GM23338 (cell line): ENCODE results near the gene SCN3A. TPM values are rescaled to one million over a fixed set of nuclear protein-coding genes. Genes with fewer than 3 reads are reported as not detected.

ENCODE experiments used
- ATAC-seq: fragments of 200-7000 bp; cut with Tn5 transposase; 3 replicates; pipeline ENCODE4 v1.9.1; 2020
- DNase-seq: peaks from one replicate; pipeline ENCODE4 v3.0.0-alpha.2; 2015; ENCODE audit warnings: low spot score
- H2AFZ ChIP-seq: fragments of 200-600 bp; sonication (generic); 2 replicates; pipeline ENCODE4 v1.8.0; 2016; ENCODE audit warnings: antibody characterized with exemption, mild to moderate bottlenecking, moderate library complexity
- H3F3A ChIP-seq: fragments of 200-600 bp; sonication (generic); replicated peaks from 2 replicates; pipeline ENCODE4 v1.8.0; 2017; ENCODE audit warnings: antibody characterized with exemption, mixed run types, low read depth
- H3K27ac ChIP-seq: fragments of 200-600 bp; sonication (generic); 2 replicates; pipeline ENCODE4 v1.6.1; 2016; ENCODE audit warnings: low read depth
- H3K27me3 ChIP-seq: fragments of 200-600 bp; sonication (generic); 2 replicates; pipeline ENCODE4 v1.8.0; 2016; ENCODE audit warnings: mild to moderate bottlenecking, mixed run types, moderate library complexity; ENCODE audit not compliant: insufficient read depth
- H3K36me3 ChIP-seq: fragments of 200-600 bp; sonication (generic); 2 replicates; pipeline ENCODE4 v1.8.0; 2016; ENCODE audit warnings: mild to moderate bottlenecking; ENCODE audit not compliant: insufficient read depth
- H3K4me1 ChIP-seq: fragments of 200-600 bp; sonication (generic); 2 replicates; pipeline ENCODE4 v1.8.0; 2016; ENCODE audit warnings: mild to moderate bottlenecking, moderate library complexity; ENCODE audit not compliant: insufficient read depth
- H3K4me2 ChIP-seq: fragments of 200-600 bp; sonication (generic); 2 replicates; pipeline ENCODE4 v1.7.1; 2017; ENCODE audit warnings: mixed run types
- H3K4me3 ChIP-seq: fragments of 200-600 bp; sonication (generic); 2 replicates; pipeline ENCODE4 v1.6.1; 2016; ENCODE audit warnings: mixed run types
- H3K79me2 ChIP-seq: fragments of 200-600 bp; sonication (generic); replicated peaks from 2 replicates; pipeline ENCODE4 v1.8.0; 2017; ENCODE audit warnings: mild to moderate bottlenecking; ENCODE audit not compliant: insufficient read depth
- H3K9me2 ChIP-seq: fragments of 200-600 bp; sonication (generic); 2 replicates; pipeline ENCODE4 v1.8.0; 2017; ENCODE audit not compliant: insufficient read depth
- H4K20me1 ChIP-seq: fragments of 200-600 bp; sonication (generic); replicated peaks from 2 replicates; pipeline ENCODE4 v1.8.0; 2017; ENCODE audit warnings: mild to moderate bottlenecking; ENCODE audit not compliant: insufficient read depth
- H3K27ac Mint-ChIP-seq: 2 replicates; pipeline ENCODE4 v1.8.0; 2020; ENCODE audit warnings: inconsistent platforms, mild to moderate bottlenecking, moderate library complexity, mixed read lengths
- H3K27me3 Mint-ChIP-seq: 3 replicates; pipeline ENCODE4 v1.8.0; 2022; ENCODE audit warnings: low read depth, mild to moderate bottlenecking, moderate library complexity, mixed read lengths, inconsistent platforms; ENCODE audit not compliant: insufficient read depth, poor library complexity
- H3K36me3 Mint-ChIP-seq: 3 replicates; pipeline ENCODE4 v1.8.0; 2021; ENCODE audit warnings: low read depth, mild to moderate bottlenecking, inconsistent platforms, moderate library complexity, mixed read lengths
- H3K4me1 Mint-ChIP-seq: 3 replicates; pipeline ENCODE4 v1.8.0; 2020; ENCODE audit warnings: mild to moderate bottlenecking, inconsistent platforms, mixed read lengths
- H3K4me3 Mint-ChIP-seq: 3 replicates; pipeline ENCODE4 v1.8.0; 2021; ENCODE audit warnings: moderate library complexity, mild to moderate bottlenecking, inconsistent platforms, mixed read lengths
- H3K9me3 Mint-ChIP-seq: 3 replicates; pipeline ENCODE4 v1.8.0; 2020; ENCODE audit warnings: moderate library complexity, mild to moderate bottlenecking, inconsistent platforms, mixed read lengths
- ETS1 ChIP-seq: IDR thresholded peaks from 2 replicates; pipeline ENCODE4 v1.6.1; 2016; ENCODE audit warnings: antibody characterized with exemption
- JUNB ChIP-seq: IDR thresholded peaks from one replicate; pipeline ENCODE4 v1.6.1; 2016; ENCODE audit warnings: antibody characterized with exemption; ENCODE audit not compliant: unreplicated experiment
- NANOG ChIP-seq: IDR thresholded peaks from 2 replicates; pipeline ENCODE4 v1.6.1; 2016; ENCODE audit warnings: antibody characterized with exemption, borderline replicate concordance
- REST ChIP-seq: IDR thresholded peaks from one replicate; pipeline ENCODE4 v1.6.1; 2018; ENCODE audit warnings: antibody characterized with exemption; ENCODE audit not compliant: unreplicated experiment
- ZNF462 ChIP-seq: fragments of 250-450 bp; sonication (Bioruptor Pico); IDR thresholded peaks from 2 replicates; pipeline ENCODE4 v1.5.0; 2020; ENCODE audit warnings: mild to moderate bottlenecking, moderate library complexity
- polyA plus RNA-seq: library from polyadenylated mRNA; unstranded; fragments of >200 nt; fragmentation: Nextera tagmentation; extraction: Ambion mirVana; gene quantifications from 2 replicates; pipeline ENCODE4 v1.2.1, GENCODE V29; 2016
- total RNA-seq: library from RNA; depleted of rRNA; stranded (reverse); fragments of >200 nt; shearing (Covaris generic); gene quantifications from 2 replicates; pipeline ENCODE4 v1.2.3, GENCODE V29; 2014

Gene SCN3A
- total and polyA plus RNA-seq, 2 experiments from 2014 or later = 0.66 TPM; not detected in 1

- no peak overlapping the region for H2AFZ ChIP-seq
- no peaks in the 10 kb centered on the region for H3F3A ChIP-seq
- H3K79me2 ChIP-seq = no peaks in the 10 kb centered on the region
- DNase-seq (no peak), ATAC-seq (no peak)
- H4K20me1 ChIP-seq = no peaks in the 10 kb centered on the region
- Mint-ChIP-seq H3K27ac (no peak overlapping the region), H3K9me3 (peaks cover 18% of the 10 kb centered on the region), H3K4me3 (no peak overlapping the region), H3K36me3 (peaks cover 14% of the 10 kb centered on the region), H3K4me1 (peaks cover 16% of the 10 kb centered on the region), H3K27me3 (peaks cover 1% of the 10 kb centered on the region)
- no peak overlapping the region for H3K4me2 ChIP-seq
- no peak overlapping the region for H3K4me3 ChIP-seq
- H3K4me1 ChIP-seq = peaks cover 13% of the 10 kb centered on the region
- H3K36me3 ChIP-seq = no peaks in the 10 kb centered on the region; the same call in 1 of the 2 replicates
- H3K27me3 ChIP-seq = no peaks in the 10 kb centered on the region
- TF ChIP-seq NANOG (no peak), ZNF462 (CRISPR knock-in tag) (no peak), JUNB (no peak), ETS1 (no peak), REST (no peak)
- H3K27ac ChIP-seq = no peak overlapping the region
- no peaks in the 10 kb centered on the region for H3K9me2 ChIP-seq
Measured at GRCh38 chr2:165074323-165074722, 129.5 kb downstream of the SCN3A start.
